Activated naive CD8-positive, alpha-beta T cell treated with anti-CD3 and anti-CD28 coated beads, Interleukin-2, amount 10 ng/mL, durations not matched to agents 7 days and 5 days (primary cell): ENCODE data around the gene MLLT1. TPM values are rescaled to one million over a fixed set of nuclear protein-coding genes. Genes with fewer than 3 reads are reported as not detected.
"Not testable (repeated sequence)": the region's sequence is repeated elsewhere in the genome, so short reads cannot be mapped to it uniquely, and the experiment has no call there.

ENCODE experiments used
- ATAC-seq: fragments of 150-1000 bp; cut with Tn5 transposase; one replicate; pipeline ENCODE4 v1.10.0; 2021; ENCODE audit warnings: low read depth, moderate library complexity
- POLR2A ChIA-PET: fragments of 350-600 bp; sonication (Branson Sonifier 250); formaldehyde crosslinking; loops from one replicate; lab custom pipeline; 2021; ENCODE audit warnings: antibody characterized with exemption; lab: Charles Lee
- DNase-seq: peaks from one replicate; pipeline ENCODE4 v3.0.0; 2021
- H3K27ac Mint-ChIP-seq: one replicate; pipeline ENCODE4 v1.8.0; 2022; ENCODE audit warnings: mild to moderate bottlenecking, mixed read lengths
- H3K27me3 Mint-ChIP-seq: one replicate; pipeline ENCODE4 v1.8.0; 2022; ENCODE audit warnings: mild to moderate bottlenecking, moderate library complexity, mixed read lengths
- H3K36me3 Mint-ChIP-seq: one replicate; pipeline ENCODE4 v1.8.0; 2021; ENCODE audit warnings: mild to moderate bottlenecking, mixed read lengths
- H3K4me1 Mint-ChIP-seq: one replicate; pipeline ENCODE4 v1.8.0; 2021; ENCODE audit warnings: mixed read lengths
- H3K4me3 Mint-ChIP-seq: one replicate; pipeline ENCODE4 v1.8.0; 2022; ENCODE audit warnings: mild to moderate bottlenecking, moderate library complexity, mixed read lengths
- H3K9me3 Mint-ChIP-seq: one replicate; pipeline ENCODE4 v1.8.0; 2021; ENCODE audit warnings: mixed read lengths
- total RNA-seq, 2 experiments: library from RNA; stranded (reverse); gene quantifications; one replicate each; pipeline ENCODE4 v1.2.3, GENCODE V29; 2021

The MLLT1 gene
- 10 to 100 TPM; 37.8 to 42.1 TPM for total RNA-seq

- Mint-ChIP-seq H3K4me3 (peak within 1 kb of the TSS; percentile 98), H3K36me3 (peaks cover 10% of the 10 kb centered on the region), H3K4me1 (peaks cover 23% of the 10 kb centered on the region), H3K27ac (peak within 1 kb of the TSS; percentile 93), H3K27me3 (peaks cover 7% of the 10 kb centered on the region), H3K9me3 (peaks cover 4% of the 10 kb centered on the region)
- POLR2A ChIA-PET, result interaction anchor here (0.7 kb wide), 1 partner anchor 27 kb away, joined by 4 read pairs; no protein-coding TSS in a partner anchor
- ATAC-seq (peak; percentile 97), DNase-seq (peak; percentile 97)
Measured at GRCh38 chr19:6279931-6280591, at the start of gene MLLT1. TSS of gene MLLT1 (minus strand) at chr19:6279975. CDS start at chr19:6279784, 191 bp downstream.

GRCh38 chr19:6326815-6327214 is 47.0 kb upstream of the MLLT1 start:
- Mint-ChIP-seq H3K27me3 (no peaks in the 10 kb centered on the region), H3K4me3 (no peak overlapping the region), H3K9me3 (peaks cover 2% of the 10 kb centered on the region), H3K4me1 (no peaks in the 10 kb centered on the region), H3K27ac (no peak overlapping the region), H3K36me3 (peaks cover 1% of the 10 kb centered on the region)
- DNase-seq (no peak), ATAC-seq (no peak)
- POLR2A ChIA-PET, result no interaction called here

- Mint-ChIP-seq H3K36me3 (peaks cover 1% of the 10 kb centered on the region), H3K4me3 (no peak overlapping the region), H3K27ac (no peak overlapping the region), H3K9me3 (peaks cover 2% of the 10 kb centered on the region), H3K27me3 (no peaks in the 10 kb centered on the region), H3K4me1 (no peaks in the 10 kb centered on the region)
- ATAC-seq (no peak), DNase-seq (no peak)
- POLR2A ChIA-PET, result interaction anchor here (0.6 to 0.7 kb wide), 2 partner anchors 31 to 855 kb away, joined by 5 read pairs; no protein-coding TSS in a partner anchor
Measured at GRCh38 chr19:6325614-6326013, 45.8 kb upstream of the MLLT1 start.

GRCh38 chr19:6324757-6325156 is 45.0 kb upstream of the MLLT1 start:
- H3K27ac Mint-ChIP-seq, result no peak overlapping the region
- H3K4me1 Mint-ChIP-seq, result no peaks in the 10 kb centered on the region
- no peak for ATAC-seq
- H3K27me3 Mint-ChIP-seq, result no peaks in the 10 kb centered on the region
- peaks cover 2% of the 10 kb centered on the region for H3K9me3 Mint-ChIP-seq
- DNase-seq, result no peak
- POLR2A ChIA-PET, result no interaction called here
- peaks cover 1% of the 10 kb centered on the region for H3K36me3 Mint-ChIP-seq
- H3K4me3 Mint-ChIP-seq, result no peak overlapping the region

GRCh38 chr19:6322284-6322683 is 42.5 kb upstream of the MLLT1 start:
- POLR2A ChIA-PET, result interaction anchor here (0.5 kb wide), 1 partner anchor 132 kb away, joined by 3 read pairs; no protein-coding TSS in a partner anchor
- Mint-ChIP-seq H3K27ac (no peak overlapping the region), H3K36me3 (peaks cover 1% of the 10 kb centered on the region), H3K27me3 (no peaks in the 10 kb centered on the region), H3K4me3 (no peak overlapping the region), H3K4me1 (no peaks in the 10 kb centered on the region), H3K9me3 (peaks cover 2% of the 10 kb centered on the region)
- DNase-seq (no peak), ATAC-seq (no peak)

GRCh38 chr19:6319376-6319775 is 39.6 kb upstream of the MLLT1 start:
- H3K36me3 Mint-ChIP-seq, result peaks cover 1% of the 10 kb centered on the region
- no peak for ATAC-seq
- H3K4me3 Mint-ChIP-seq, result no peak overlapping the region
- no peak for DNase-seq
- peaks cover 2% of the 10 kb centered on the region for H3K9me3 Mint-ChIP-seq
- POLR2A ChIA-PET, result no interaction called here
- H3K27ac Mint-ChIP-seq, result no peak overlapping the region
- H3K27me3 Mint-ChIP-seq, result no peaks in the 10 kb centered on the region
- no peaks in the 10 kb centered on the region for H3K4me1 Mint-ChIP-seq

GRCh38 chr19:6318772-6319171 is 39.0 kb upstream of the MLLT1 start:
- no peak for ATAC-seq
- peaks cover 2% of the 10 kb centered on the region for H3K9me3 Mint-ChIP-seq
- no peak overlapping the region for H3K4me3 Mint-ChIP-seq
- no peaks in the 10 kb centered on the region for H3K27me3 Mint-ChIP-seq
- H3K4me1 Mint-ChIP-seq, result no peaks in the 10 kb centered on the region
- POLR2A ChIA-PET, result no interaction called here
- H3K27ac Mint-ChIP-seq, result no peak overlapping the region
- H3K36me3 Mint-ChIP-seq, result peaks cover 1% of the 10 kb centered on the region
- DNase-seq, result no peak

- not testable (repeated sequence) for H3K27ac Mint-ChIP-seq, H3K4me1 Mint-ChIP-seq, H3K27me3 Mint-ChIP-seq, ATAC-seq, H3K36me3 Mint-ChIP-seq, DNase-seq, H3K4me3 Mint-ChIP-seq, H3K9me3 Mint-ChIP-seq
- POLR2A ChIA-PET, result interaction anchor here (0.6 kb wide), 1 partner anchor 189 kb away, joined by 4 read pairs; no protein-coding TSS in a partner anchor
Measured at GRCh38 chr19:6315646-6316045, 35.9 kb upstream of the MLLT1 start.

- peaks cover 5% of the 10 kb centered on the region for H3K9me3 Mint-ChIP-seq
- ATAC-seq, result no peak
- no peaks in the 10 kb centered on the region for H3K27me3 Mint-ChIP-seq
- H3K27ac Mint-ChIP-seq, result no peak overlapping the region
- H3K4me3 Mint-ChIP-seq, result no peak overlapping the region
- H3K36me3 Mint-ChIP-seq, result peaks cover 1% of the 10 kb centered on the region
- no peak for DNase-seq
- POLR2A ChIA-PET, result no interaction called here
- H3K4me1 Mint-ChIP-seq, result no peaks in the 10 kb centered on the region
Measured at GRCh38 chr19:6313398-6313969, 33.7 kb upstream of the MLLT1 start.

GRCh38 chr19:6312018-6312417 is 32.2 kb upstream of the MLLT1 start:
- H3K4me3 Mint-ChIP-seq, result no peak overlapping the region
- ATAC-seq, result no peak
- peaks cover 5% of the 10 kb centered on the region for H3K9me3 Mint-ChIP-seq
- no peak for DNase-seq
- H3K4me1 Mint-ChIP-seq, result no peaks in the 10 kb centered on the region
- no peak overlapping the region for H3K27ac Mint-ChIP-seq
- POLR2A ChIA-PET, result no interaction called here
- H3K36me3 Mint-ChIP-seq, result peaks cover 1% of the 10 kb centered on the region
- no peaks in the 10 kb centered on the region for H3K27me3 Mint-ChIP-seq

- H3K4me1 Mint-ChIP-seq, result no peaks in the 10 kb centered on the region
- ATAC-seq, result no peak
- H3K27me3 Mint-ChIP-seq, result no peaks in the 10 kb centered on the region
- no peaks in the 10 kb centered on the region for H3K36me3 Mint-ChIP-seq
- H3K9me3 Mint-ChIP-seq, result peaks cover 7% of the 10 kb centered on the region
- no peak overlapping the region for H3K4me3 Mint-ChIP-seq
- no peak overlapping the region for H3K27ac Mint-ChIP-seq
- POLR2A ChIA-PET, result no interaction called here
- no peak for DNase-seq
Measured at GRCh38 chr19:6298413-6298812, 18.6 kb upstream of the MLLT1 start.

- Mint-ChIP-seq H3K36me3 (no peaks in the 10 kb centered on the region), H3K9me3 (peaks cover 10% of the 10 kb centered on the region), H3K4me3 (no peak overlapping the region), H3K4me1 (no peaks in the 10 kb centered on the region), H3K27me3 (peaks cover 2% of the 10 kb centered on the region), H3K27ac (no peak overlapping the region)
- no peak for DNase-seq
- ATAC-seq, result no peak
- POLR2A ChIA-PET, result no interaction called here
Measured at GRCh38 chr19:6297202-6297601, 17.4 kb upstream of the MLLT1 start.

GRCh38 chr19:6292006-6292405 is 12.2 kb upstream of the MLLT1 start:
- Mint-ChIP-seq H3K27ac (no peak overlapping the region), H3K4me1 (no peaks in the 10 kb centered on the region), H3K36me3 (peaks cover 2% of the 10 kb centered on the region), H3K9me3 (peaks cover 33% of the 10 kb centered on the region), H3K27me3 (peaks cover 2% of the 10 kb centered on the region), H3K4me3 (no peak overlapping the region)
- POLR2A ChIA-PET, result no interaction called here
- ATAC-seq (no peak), DNase-seq (no peak)

GRCh38 chr19:6288737-6289136 is 9.0 kb upstream of the MLLT1 start:
- POLR2A ChIA-PET, result no interaction called here
- no peak overlapping the region for H3K27ac Mint-ChIP-seq
- ATAC-seq (no peak), DNase-seq (no peak)
- no peaks in the 10 kb centered on the region for H3K4me1 Mint-ChIP-seq
- H3K9me3 Mint-ChIP-seq, result peaks cover 26% of the 10 kb centered on the region
- H3K36me3 Mint-ChIP-seq, result peaks cover 2% of the 10 kb centered on the region
- H3K4me3 Mint-ChIP-seq, result no peak overlapping the region
- peaks cover 2% of the 10 kb centered on the region for H3K27me3 Mint-ChIP-seq
